Ishikawa (cell line): ENCODE results near the gene ENOX1.
A peak's percentile ranks its signal among the peaks of the same experiment; 100 is the strongest.

Experiments
- CEBPB ChIP-seq: IDR thresholded peaks from 2 replicates; pipeline ENCODE4 v1.6.1; 2012
- CREB1 ChIP-seq: IDR thresholded peaks from 2 replicates; pipeline ENCODE4 v1.6.1; 2012; ENCODE audit warnings: low read depth
- EGR1 ChIP-seq: IDR thresholded peaks from 2 replicates; pipeline ENCODE4 v1.6.1; 2012
- EP300 ChIP-seq: IDR thresholded peaks from 2 replicates; pipeline ENCODE4 v1.6.1; 2012; ENCODE audit warnings: borderline replicate concordance
- FOXM1 ChIP-seq: IDR thresholded peaks from 2 replicates; pipeline ENCODE4 v1.6.1; 2012; ENCODE audit warnings: low read depth, borderline replicate concordance
- NFIC ChIP-seq: IDR thresholded peaks from 2 replicates; pipeline ENCODE4 v1.6.1; 2012
- RAD21 ChIP-seq: IDR thresholded peaks from 2 replicates; pipeline ENCODE4 v1.6.1; 2012; ENCODE audit warnings: low read depth
- TAF1 ChIP-seq: IDR thresholded peaks from 2 replicates; pipeline ENCODE4 v1.6.1; 2012; ENCODE audit warnings: low read depth, mild to moderate bottlenecking
- TCF12 ChIP-seq: IDR thresholded peaks from 2 replicates; pipeline ENCODE4 v1.6.1; 2012; ENCODE audit warnings: low read depth
- TEAD4 ChIP-seq: IDR thresholded peaks from 2 replicates; pipeline ENCODE4 v1.6.1; 2012
- YY1 ChIP-seq: IDR thresholded peaks from 2 replicates; pipeline ENCODE4 v1.6.1; 2012; ENCODE audit warnings: low read depth
- ZBTB7A ChIP-seq: IDR thresholded peaks from 2 replicates; pipeline ENCODE4 v1.6.1; 2012; ENCODE audit warnings: low read depth
- TF ChIP-seq, protein P1 (sequence below): IDR thresholded peaks from 2 replicates; pipeline ENCODE4 v1.6.1; 2012
- TF ChIP-seq, protein P2 (sequence below): IDR thresholded peaks from 2 replicates; pipeline ENCODE4 v1.6.1; 2012; ENCODE audit warnings: low read depth, mild to moderate bottlenecking
- TF ChIP-seq, protein P3 (sequence below): IDR thresholded peaks from 2 replicates; pipeline ENCODE4 v1.6.1; 2012

Gene ENOX1

DNA sequence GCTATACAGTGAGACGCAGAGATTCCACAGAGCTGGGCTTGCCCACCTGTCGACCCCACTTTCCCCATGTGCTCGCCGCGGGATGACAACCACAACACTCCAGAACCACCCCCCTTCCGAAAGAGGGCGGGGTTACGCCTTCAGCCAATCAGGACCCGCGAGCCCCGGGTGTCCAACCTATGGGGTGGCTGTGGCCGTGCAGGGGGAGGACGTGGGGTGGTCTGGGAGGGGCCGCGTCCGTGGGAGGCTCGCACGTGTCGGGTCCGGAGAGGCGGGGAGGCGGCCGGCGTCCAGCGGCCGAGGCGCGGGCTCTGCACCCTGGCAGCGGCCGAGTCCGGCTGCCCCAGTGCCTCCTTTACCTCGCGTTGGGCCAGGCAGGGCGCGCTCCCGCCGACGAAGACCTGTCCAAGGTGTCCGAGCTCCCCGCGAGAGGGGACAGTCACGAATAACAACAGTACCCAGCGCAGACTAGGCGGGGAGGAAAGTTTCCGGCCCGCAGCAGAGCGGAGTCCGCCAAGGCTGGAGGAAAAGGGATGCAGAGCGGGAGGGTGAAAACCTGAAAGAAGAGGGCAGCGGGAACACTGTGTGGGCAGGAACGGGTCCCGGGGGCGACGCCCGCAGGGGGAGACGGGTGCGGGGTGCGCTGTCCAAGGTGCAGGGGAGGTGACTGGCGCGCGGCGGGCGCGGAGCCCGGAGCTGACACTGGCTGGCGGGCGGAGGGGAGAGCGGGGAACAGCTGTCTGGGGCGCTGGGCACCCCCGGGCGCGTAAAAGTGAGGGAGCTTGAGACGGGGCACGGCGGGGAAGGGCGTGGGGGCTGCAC, 911 bp downstream of the ENOX1 start:
- TF ChIP-seq, protein P1, sequence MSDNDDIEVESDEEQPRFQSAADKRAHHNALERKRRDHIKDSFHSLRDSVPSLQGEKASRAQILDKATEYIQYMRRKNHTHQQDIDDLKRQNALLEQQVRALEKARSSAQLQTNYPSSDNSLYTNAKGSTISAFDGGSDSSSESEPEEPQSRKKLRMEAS = peak; percentile 97
- TF ChIP-seq ZBTB7A (0 out of 2 replicates have a peak, but pooled peaks have one; percentile 42), EGR1 (0 out of 2 replicates have a peak, but pooled peaks have one; percentile 11), EP300 (0 out of 2 replicates have a peak, but pooled peaks have one; percentile 14), TCF12 (0 out of 2 replicates have a peak, but pooled peaks have one; percentile 34), NFIC (no peak), TEAD4 (no peak)
- TF ChIP-seq, protein P2, sequence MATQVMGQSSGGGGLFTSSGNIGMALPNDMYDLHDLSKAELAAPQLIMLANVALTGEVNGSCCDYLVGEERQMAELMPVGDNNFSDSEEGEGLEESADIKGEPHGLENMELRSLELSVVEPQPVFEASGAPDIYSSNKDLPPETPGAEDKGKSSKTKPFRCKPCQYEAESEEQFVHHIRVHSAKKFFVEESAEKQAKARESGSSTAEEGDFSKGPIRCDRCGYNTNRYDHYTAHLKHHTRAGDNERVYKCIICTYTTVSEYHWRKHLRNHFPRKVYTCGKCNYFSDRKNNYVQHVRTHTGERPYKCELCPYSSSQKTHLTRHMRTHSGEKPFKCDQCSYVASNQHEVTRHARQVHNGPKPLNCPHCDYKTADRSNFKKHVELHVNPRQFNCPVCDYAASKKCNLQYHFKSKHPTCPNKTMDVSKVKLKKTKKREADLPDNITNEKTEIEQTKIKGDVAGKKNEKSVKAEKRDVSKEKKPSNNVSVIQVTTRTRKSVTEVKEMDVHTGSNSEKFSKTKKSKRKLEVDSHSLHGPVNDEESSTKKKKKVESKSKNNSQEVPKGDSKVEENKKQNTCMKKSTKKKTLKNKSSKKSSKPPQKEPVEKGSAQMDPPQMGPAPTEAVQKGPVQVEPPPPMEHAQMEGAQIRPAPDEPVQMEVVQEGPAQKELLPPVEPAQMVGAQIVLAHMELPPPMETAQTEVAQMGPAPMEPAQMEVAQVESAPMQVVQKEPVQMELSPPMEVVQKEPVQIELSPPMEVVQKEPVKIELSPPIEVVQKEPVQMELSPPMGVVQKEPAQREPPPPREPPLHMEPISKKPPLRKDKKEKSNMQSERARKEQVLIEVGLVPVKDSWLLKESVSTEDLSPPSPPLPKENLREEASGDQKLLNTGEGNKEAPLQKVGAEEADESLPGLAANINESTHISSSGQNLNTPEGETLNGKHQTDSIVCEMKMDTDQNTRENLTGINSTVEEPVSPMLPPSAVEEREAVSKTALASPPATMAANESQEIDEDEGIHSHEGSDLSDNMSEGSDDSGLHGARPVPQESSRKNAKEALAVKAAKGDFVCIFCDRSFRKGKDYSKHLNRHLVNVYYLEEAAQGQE = peak; percentile 86

DNA sequence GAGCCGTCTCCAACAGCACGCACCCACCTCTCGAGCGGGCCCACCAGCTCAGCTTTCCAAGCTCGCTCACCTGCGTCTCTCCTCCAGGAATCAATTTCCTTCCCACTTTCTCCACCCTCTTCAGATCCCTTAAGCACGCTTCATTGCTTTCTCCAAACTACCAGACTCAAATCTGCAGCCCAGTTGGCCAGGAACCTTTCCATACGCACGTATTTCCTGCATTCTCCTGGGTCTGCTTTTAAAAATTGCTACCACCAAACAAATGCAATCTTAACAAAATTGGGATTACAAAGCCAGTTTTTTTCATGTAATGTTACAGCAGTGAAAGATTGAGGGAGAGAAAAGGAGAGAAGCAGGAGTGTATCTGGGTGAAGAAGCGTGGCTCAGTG, 1.5 kb downstream of the ENOX1 start:
- TF ChIP-seq, protein P2 = no peak
- no peak for TF ChIP-seq TEAD4
- no peak for TF ChIP-seq ZBTB7A
- TF ChIP-seq CEBPB = no peak
- TF ChIP-seq TCF12 = no peak
- TF ChIP-seq FOXM1 = no peak
- no peak for TF ChIP-seq NFIC
- TF ChIP-seq EP300 = no peak
- TF ChIP-seq, protein P3, sequence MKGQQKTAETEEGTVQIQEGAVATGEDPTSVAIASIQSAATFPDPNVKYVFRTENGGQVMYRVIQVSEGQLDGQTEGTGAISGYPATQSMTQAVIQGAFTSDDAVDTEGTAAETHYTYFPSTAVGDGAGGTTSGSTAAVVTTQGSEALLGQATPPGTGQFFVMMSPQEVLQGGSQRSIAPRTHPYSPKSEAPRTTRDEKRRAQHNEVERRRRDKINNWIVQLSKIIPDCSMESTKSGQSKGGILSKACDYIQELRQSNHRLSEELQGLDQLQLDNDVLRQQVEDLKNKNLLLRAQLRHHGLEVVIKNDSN = no peak
- no peak for TF ChIP-seq CREB1
- no peak for TF ChIP-seq RAD21
- TF ChIP-seq, protein P1 = no peak
- TF ChIP-seq YY1 = no peak
- TF ChIP-seq EGR1 = no peak
- TF ChIP-seq TAF1 = no peak

DNA sequence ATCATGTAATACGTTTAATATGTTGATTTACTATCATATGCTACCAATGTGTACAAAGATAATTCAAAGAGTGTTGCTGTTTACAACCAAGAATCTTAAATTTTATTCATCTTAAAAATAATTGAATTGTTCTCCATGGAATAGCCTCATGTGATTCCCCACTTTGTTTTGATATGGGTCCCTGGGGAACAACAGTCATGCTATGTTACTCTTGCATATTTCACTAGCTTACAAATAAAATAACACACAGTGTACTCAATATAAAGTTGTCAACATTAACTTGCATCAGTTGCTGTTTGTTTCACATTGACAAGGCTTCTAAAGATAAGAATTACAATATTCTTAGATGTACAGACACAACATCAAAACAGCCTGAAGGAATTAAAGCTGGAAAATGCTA, 2.3 kb downstream of the ENOX1 start:
- TF ChIP-seq CEBPB = no peak
- TF ChIP-seq, protein P3 = no peak
- no peak for TF ChIP-seq CREB1
- no peak for TF ChIP-seq YY1
- TF ChIP-seq TCF12 = no peak

DNA sequence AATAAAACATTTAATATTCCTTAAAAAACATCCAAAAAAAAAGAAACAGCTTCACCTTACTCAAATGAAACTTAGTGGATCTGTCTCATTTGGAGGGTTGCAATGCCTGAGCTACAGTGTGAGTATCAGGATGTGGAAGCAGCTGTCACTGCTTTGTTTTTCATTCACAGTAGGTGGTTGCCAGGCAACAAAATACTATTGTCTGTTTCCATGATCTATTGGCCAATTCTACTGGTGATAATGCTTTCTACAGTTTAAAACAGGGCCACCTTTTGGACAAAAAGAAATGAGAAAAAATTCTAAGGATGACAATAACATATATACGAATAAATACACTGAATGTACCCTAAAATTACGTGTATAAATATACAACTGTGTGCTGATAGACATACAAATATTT, 3.0 kb downstream of the ENOX1 start:
- TF ChIP-seq ZBTB7A (no peak), YY1 (no peak)

DNA sequence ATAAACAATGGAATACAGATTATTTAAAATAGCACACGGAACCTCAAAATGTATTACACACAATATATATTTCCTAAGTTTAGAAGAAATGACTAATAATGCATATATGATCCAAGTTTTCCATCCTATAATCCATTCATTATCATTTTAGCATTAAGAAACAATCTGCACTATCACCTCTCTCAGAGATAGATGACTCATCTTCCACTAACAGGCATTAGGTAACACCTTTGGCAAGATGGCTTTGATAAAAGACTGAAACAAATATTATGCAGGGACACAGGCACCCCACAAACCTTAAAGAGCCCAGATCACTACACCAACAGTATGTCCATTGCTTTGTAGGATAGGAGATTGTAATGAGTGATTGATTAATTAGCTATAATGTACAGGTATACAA, 4.1 kb downstream of the ENOX1 start:
- TF ChIP-seq TCF12 = no peak
- no peak for TF ChIP-seq YY1
- no peak for TF ChIP-seq TAF1
- no peak for TF ChIP-seq TEAD4
- TF ChIP-seq, protein P3 = no peak
- TF ChIP-seq RAD21 = no peak
- TF ChIP-seq ZBTB7A = no peak
- TF ChIP-seq, protein P1 = no peak
- TF ChIP-seq EGR1 = no peak
- TF ChIP-seq CREB1 = no peak
- TF ChIP-seq, protein P2 = no peak
- no peak for TF ChIP-seq CEBPB
- TF ChIP-seq FOXM1 = no peak
- TF ChIP-seq EP300 = no peak
- TF ChIP-seq NFIC = no peak
